GM21529 (cell line): ENCODE measurements around the gene CARD11.

Source experiments
- ATAC-seq: cut with Tn5 transposase; IDR thresholded peaks from one replicate; pipeline ENCODE4 v1.9.1; 2021; ENCODE audit not compliant: unreplicated experiment

CARD11 gene

DNA sequence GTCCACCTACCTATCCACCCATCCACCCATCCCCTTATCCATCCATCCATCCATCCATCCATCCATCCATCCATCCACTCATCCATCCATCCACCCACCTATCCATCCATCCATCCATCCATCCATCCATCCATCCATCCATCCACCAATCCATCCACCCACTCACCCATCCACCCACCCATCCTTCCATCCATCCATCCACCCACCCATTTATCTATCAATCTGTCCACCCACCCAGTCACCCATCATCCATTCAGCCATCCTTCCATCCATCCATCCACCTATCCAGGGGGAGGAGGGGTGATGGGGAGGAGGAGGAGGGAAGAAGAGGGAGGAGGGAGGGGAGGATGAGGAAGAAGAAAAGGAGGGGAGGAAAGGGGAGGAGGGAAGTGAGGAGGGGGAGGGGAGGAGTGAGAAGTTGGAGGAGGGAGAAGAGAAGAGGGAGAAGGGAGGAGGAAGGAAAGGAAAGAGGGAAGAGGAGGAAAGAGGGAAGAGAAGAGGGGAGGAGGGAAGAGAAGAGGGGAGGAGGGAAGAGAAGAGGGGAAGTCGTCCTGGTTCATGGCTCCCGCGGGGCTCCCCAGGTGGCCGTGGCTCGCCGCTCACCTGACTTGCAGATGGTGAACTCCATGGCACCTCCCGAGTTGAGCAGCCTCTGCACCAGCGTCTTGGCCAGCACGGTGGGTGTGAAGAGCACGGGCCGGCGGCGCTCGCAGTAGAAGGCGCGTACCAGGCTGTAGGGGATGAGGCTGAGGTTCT lies 130.8 kb downstream of the CARD11 start:
- no peak for ATAC-seq

DNA sequence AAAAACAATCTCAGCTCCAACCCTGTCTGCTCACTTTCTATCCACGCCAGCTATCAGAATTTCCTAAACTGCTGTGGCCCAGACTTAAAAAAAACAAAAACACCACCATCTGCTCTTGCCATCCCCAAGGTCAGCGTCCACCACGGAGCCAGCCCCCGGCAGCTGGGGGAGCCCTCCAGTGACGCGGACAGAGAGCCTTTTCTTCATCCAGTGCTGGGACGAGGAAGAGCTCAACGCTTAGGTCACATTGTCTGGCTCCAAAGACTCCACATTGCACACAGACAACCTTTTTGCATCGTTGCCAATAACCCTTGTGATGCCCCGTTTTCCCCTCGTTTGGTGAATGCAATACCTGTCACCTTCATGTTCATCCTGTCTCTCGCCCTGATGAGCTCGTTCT lies 132.2 kb downstream of the CARD11 start:
- ATAC-seq = no peak

- ATAC-seq = no peak
These were observed 134.1 kb downstream of the CARD11 start for GRCh38 chr7:2909471-2910039.

- no peak for ATAC-seq
These were observed 134.6 kb downstream of the CARD11 start for GRCh38 chr7:2909043-2909442.

DNA sequence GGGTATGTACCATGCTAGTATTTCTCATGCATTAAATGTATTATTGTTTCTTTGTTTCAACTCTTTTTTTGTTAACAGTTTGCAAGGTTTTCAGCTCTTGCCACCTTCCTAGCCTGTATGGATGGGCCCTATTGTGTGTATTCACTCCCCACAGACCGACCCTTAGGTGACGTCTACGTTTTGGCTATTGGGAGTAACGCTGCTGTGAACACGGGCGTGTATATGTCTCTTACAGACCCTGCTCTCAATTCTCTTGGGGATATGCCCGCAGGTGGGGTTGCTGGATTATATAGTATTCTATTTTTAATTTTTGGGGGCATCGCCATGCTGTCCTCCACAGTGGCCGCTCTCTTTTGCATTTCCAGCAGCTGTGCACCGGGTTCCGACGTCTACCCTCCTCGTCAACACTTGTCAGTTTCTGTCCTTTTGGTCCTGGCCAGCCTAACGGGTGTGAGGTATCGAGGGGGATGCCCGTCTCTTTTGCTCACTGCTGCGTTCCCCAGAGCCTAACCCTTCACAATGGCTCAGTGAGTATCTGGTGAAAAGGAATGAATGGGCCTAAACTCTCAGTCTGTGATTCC lies 135.5 kb downstream of the CARD11 start:
- ATAC-seq = no peak

GRCh38 chr7:2906197-2906931 lies 137.3 kb downstream of the CARD11 start:
- no peak for ATAC-seq

- no peak for ATAC-seq
These were observed 138.2 kb downstream of the CARD11 start for GRCh38 chr7:2905500-2905899.

- no peak for ATAC-seq
These were observed 138.6 kb downstream of the CARD11 start for GRCh38 chr7:2905027-2905426.

GRCh38 chr7:2904202-2904601 lies 139.5 kb downstream of the CARD11 start:
- ATAC-seq = no peak

DNA sequence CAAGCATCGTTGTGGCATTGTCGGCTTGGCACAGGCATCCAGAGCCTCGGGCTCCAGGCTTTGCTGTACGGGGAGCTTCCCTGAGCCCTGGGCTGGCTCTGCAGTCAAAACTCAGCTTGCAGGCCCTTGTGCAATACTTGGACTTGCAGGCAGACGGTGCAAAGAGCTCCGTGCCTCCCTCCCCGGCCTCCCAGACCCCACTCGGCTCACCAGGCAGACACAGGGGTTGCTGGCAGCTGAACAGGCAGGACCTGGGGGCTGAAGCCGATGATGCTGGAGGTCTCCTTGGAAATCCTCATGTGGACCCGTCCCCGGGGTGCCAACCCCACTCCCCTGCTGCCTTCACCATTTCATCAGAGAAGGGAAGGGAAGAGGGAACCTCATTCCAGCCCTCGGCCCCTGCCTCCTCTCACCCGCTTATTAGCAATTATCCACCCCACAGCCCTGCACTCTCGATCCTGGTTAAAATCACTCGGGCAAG lies 139.9 kb downstream of the CARD11 start:
- ATAC-seq = no peak

GRCh38 chr7:2897023-2897422 lies 146.6 kb downstream of the CARD11 start:
- ATAC-seq = no peak

- no peak for ATAC-seq
These were observed 147.5 kb downstream of the CARD11 start for GRCh38 chr7:2896131-2896530.

DNA sequence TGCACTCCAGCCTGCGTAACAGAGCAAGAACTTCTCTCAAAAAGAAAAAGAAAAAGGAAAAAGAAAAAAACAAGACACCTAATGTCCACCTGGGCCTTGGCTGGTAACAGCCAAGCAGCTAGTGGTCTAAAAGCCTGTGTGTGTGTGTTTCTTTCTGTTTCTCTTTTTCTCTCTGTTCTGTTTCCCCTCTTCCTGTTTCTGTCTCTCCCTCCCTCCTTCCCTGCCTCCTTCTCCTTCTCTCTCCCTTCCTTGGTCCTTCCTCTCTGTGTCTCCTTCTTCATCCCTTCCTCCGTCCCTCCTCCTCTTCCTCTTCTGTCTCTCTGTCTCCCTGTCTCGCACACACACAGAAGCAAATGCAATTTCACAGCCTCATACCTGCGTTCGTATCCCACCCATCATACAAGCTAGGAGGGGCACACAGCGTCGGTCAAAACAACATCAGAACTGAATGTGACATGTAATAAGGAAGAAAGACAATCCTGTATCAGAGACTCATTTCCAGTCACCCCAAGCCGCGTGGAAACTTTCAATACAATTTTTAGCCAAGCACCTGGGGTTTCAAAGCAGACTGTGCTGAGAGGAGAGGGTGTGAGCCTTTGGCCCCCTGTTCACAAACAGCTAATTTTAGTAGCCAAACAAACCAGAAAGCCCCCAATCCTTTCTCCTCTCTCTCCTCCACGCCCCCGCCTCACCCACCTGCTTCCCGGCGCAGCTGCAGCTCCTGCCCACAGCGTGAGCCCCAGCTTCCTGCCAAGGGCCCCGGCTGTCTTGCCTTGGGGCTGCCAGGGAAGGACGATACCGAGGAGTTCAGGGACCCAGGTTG lies 149.3 kb downstream of the CARD11 start:
- ATAC-seq = peak; percentile 66

DNA sequence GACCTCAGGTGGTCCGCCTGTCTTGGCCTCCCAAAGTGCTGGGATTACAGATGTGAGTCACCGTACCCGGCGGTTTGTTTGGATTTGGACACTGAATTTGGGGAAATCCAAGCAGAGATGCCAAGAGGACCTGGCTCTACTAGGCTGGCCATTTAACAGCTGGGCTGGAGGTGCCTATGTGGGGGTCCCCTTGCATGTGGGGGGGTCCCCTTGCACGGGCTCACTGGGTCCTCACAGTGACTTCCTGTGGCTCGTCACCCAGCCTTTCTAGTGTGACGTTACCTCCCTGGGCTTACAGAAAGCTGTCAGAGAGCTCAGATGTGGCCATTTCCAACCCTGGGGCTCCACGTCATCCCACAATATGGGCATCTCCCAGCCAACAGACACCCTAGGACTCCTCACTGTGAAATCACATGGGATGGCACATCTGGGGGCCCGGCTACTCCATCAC lies 150.2 kb downstream of the CARD11 start:
- ATAC-seq = no peak

DNA sequence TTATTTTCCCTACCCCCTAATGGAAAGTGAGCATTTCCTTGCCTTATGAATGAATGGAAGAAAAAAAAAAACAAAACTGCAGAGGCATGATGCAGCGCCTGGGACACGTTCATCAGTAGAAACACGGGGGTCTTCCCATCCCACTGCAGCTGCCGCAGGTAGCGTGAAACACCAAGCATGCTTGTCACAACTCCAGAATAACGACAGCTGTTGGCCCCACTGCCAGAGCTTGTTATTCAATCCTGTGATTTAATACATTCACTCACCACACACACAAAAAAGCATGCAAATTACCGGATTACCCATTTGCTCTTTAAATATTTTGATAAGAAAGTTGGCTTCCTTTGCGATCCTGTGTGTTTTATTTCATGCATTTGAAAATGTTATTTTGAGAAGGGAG lies 151.1 kb downstream of the CARD11 start:
- ATAC-seq = no peak

- no peak for ATAC-seq
These were observed 155.9 kb downstream of the CARD11 start for GRCh38 chr7:2887816-2888215.

DNA sequence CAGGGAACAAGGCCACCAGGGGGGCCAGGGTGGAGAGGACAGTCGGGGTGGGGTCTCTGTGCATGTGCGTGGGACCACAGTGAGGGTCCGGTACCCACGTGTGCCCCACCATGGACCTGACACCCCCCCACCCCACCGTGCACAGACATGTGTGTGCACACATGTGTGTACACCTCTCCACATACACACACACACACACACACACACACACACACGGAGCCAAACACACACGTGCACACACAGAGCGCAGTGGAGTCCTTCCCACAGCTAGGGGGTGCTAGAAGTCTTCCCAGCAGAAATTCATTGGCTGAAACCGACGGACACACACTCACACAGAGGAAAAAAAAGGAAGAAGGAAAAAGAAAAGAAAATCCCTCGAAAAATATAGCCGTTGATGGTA lies 156.8 kb downstream of the CARD11 start:
- peak; percentile 51 for ATAC-seq

DNA sequence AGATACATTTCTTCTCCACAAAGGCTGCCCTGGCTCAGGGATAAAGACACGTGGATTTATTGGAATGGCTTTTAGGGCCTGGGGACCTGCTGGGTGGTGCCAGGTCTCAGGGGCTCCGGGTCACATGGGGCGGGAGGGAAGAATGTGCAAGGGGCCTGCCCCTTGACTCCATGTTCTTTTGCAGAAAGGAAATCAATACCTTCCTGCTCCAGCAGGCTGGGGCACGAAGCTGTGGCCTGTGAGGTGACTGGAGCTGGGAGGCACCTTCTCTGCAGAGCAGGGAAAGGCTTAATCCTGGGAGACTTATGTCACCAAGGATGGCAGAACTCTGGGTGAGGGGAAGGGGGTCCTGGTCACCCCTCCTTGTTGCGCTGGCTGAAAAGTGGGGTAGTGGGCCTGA lies 157.3 kb downstream of the CARD11 start:
- ATAC-seq = no peak

GRCh38 chr7:2884161-2884560 lies 159.5 kb downstream of the CARD11 start:
- ATAC-seq = no peak

DNA sequence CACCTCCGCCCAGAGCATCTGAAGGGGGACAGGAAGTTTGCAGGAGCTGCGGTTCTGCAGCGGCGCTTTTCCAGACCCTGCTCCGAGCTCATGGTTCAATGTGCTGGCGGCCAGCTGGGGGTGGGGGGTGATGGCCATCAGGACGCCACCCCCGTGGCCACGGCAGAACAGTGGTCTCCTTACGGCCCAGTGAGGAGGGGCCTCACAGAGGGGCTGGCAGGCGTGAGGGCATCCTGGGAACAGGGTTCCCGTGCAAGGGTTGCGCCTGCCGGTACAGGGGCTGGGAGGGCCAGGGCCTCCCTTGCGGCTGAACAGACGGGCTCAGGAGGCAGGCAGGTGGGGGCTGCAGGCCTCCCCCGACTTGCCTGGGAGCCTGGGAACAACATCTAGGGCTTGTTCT lies 160.6 kb downstream of the CARD11 start:
- ATAC-seq = no peak

GRCh38 chr7:2882111-2882510 lies 161.6 kb downstream of the CARD11 start:
- no peak for ATAC-seq
